H1 (cell line): ENCODE measurements around the gene CDX2. TPM values are rescaled to one million over a fixed set of nuclear protein-coding genes. Genes with fewer than 3 reads are reported as not detected.

Experiments used
- ASH2L ChIP-seq: fragments of 200-600, 300-600 bp; sonication (generic); IDR thresholded peaks from one replicate; pipeline ENCODE4 v1.7.1; 2017; ENCODE audit warnings: low read length
- CREB1 ChIP-seq: IDR thresholded peaks from 2 replicates; pipeline ENCODE4 v1.6.1; 2012; ENCODE audit warnings: inconsistent platforms
- CTCF ChIP-seq, 3 experiments: IDR thresholded peaks; 1 replicate in 2 of 3; 2 replicates in 1 of 3; pipeline versions ENCODE4 v1.5.1 to v1.6.1; 2011; ENCODE audit warnings: low read length in 3 of 3, mild to moderate bottlenecking in 3 of 3, inconsistent platforms in 2 of 3, low read depth in 1 of 3, moderate library complexity in 1 of 3; ENCODE audit not compliant: insufficient read depth in 1 of 3; ENCODE audit errors: control extremely low read depth in 1 of 3
- E2F6 ChIP-seq: IDR thresholded peaks from 2 replicates; pipeline ENCODE4 v1.6.1; 2012; ENCODE audit warnings: inconsistent platforms
- EGR1 ChIP-seq: IDR thresholded peaks from 2 replicates; pipeline ENCODE4 v1.6.1; 2011; ENCODE audit warnings: low read depth, low read length, borderline replicate concordance
- SUZ12 ChIP-seq: fragments of 200-600 bp; sonication (generic); IDR thresholded peaks from 2 replicates; pipeline ENCODE4 v1.6.1; 2012; ENCODE audit warnings: mild to moderate bottlenecking, inconsistent platforms, low read length, moderate library complexity, mixed read lengths
- polyA plus RNA-seq, 7 experiments: library from polyadenylated mRNA; depleted of rRNA in 3 of 7; stranded (reverse) in 5 of 7; unstranded in 2 of 7; fragments of >200 nt in 5 of 7; fragments of 200-250 nt in 2 of 7; gene quantifications; 1 replicate in 5 of 7; 2 replicates in 1 of 7; 4 replicates in 1 of 7; pipeline versions ENCODE4 v1.2.1 to v1.2.3, GENCODE V29; 2011 to 2013; ENCODE audit warnings: missing spikeins in 2 of 7, mixed read lengths in 2 of 7
- total RNA-seq: library from RNA; stranded (reverse); fragmentation: NEBNext Ultra II Directional; extraction: Animal tissue kit (Norgen Biotek cat#: 25700); gene quantifications from 2 replicates; pipeline ENCODE4 v1.2.1, GENCODE V29; 2021
- TF ChIP-seq, protein P1 (sequence below): IDR thresholded peaks from 2 replicates; pipeline ENCODE4 v1.6.1; 2012; ENCODE audit warnings: inconsistent platforms

CDX2 gene
- total and polyA plus RNA-seq, 2 of the 8 experiments (the other 6 are each of a cell fraction or from before 2014, with no cell fraction given) = 0.09 TPM; not detected in 1

GRCh38 chr13:27960362-27961226, 8.5 kb downstream of the CDX2 start (continued):
- TF ChIP-seq E2F6 (peak; percentile 65), ASH2L (peak; percentile 32), CTCF (IDR thresholded peaks at IDR 0.05; ENCODE audit: control extremely low read depth in 1 of 3, insufficient read depth in 1 of 3, low read depth in 1 of 3, low read length in 3 of 3) (peak in 2 of 3 experiments; percentile 81 to 83; a peak in 3 of 4 replicates), EGR1 (0 out of 2 replicates have a peak, but pooled peaks have one; percentile 26), SUZ12 (peak; percentile 95), CREB1 (peak; percentile 55)
- TF ChIP-seq, protein P1, sequence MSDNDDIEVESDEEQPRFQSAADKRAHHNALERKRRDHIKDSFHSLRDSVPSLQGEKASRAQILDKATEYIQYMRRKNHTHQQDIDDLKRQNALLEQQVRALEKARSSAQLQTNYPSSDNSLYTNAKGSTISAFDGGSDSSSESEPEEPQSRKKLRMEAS = peak; percentile 69; the same call in 1 of the 2 replicates
